Stimulated activated naive B cell treated with anti-CD40 and anti-IgM and Interleukin-4, amounts not matched to agents 10 μg/mL and 1 μg/mL and 100 μg/mL, for 72 hours (primary cell): ENCODE results near the gene JAKMIP2.

Experiments used
- ATAC-seq, 2 donors: fragments of 150-1000 bp; cut with Tn5 transposase; replicated peaks; 2 replicates each; pipeline ENCODE4 v1.10.0; 2021; ENCODE audit warnings: moderate library complexity in 1 of 2
- DNase-seq: peaks from one replicate; pipeline ENCODE4 v3.0.0; 2021
- H3K27ac Mint-ChIP-seq: one replicate; pipeline ENCODE4 v1.8.0; 2022; ENCODE audit warnings: mild to moderate bottlenecking, mixed read lengths
- H3K27me3 Mint-ChIP-seq, 2 donors: one replicate each; pipeline ENCODE4 v1.8.0; 2022; ENCODE audit warnings: mixed read lengths in 2 of 2
- H3K36me3 Mint-ChIP-seq, 2 donors: one replicate each; pipeline ENCODE4 v1.8.0; 2022; ENCODE audit warnings: mixed read lengths in 2 of 2, mild to moderate bottlenecking in 1 of 2
- H3K4me1 Mint-ChIP-seq, 2 donors: one replicate each; pipeline ENCODE4 v1.8.0; 2022; ENCODE audit warnings: mixed read lengths in 2 of 2, mild to moderate bottlenecking in 1 of 2
- H3K4me3 Mint-ChIP-seq, 2 donors: one replicate each; pipeline ENCODE4 v1.8.0; 2022; ENCODE audit warnings: mild to moderate bottlenecking in 2 of 2, mixed read lengths in 2 of 2, moderate library complexity in 1 of 2
- H3K9me3 Mint-ChIP-seq, 2 donors: one replicate each; pipeline ENCODE4 v1.8.0; 2022; ENCODE audit warnings: mixed read lengths in 2 of 2, mild to moderate bottlenecking in 1 of 2

The JAKMIP2 gene

GRCh38 chr5:147628058-147628895 is 154.3 kb downstream of the JAKMIP2 start:
- ATAC-seq (peak; percentile 81 to 87), DNase-seq (peak; percentile 41)
- Mint-ChIP-seq H3K4me3 (no peak overlapping the region), H3K27ac (no peak overlapping the region), H3K36me3 (peaks cover 0 to 6% of the 10 kb centered on the region in 2 donors), H3K4me1 (no peaks in the 10 kb centered on the region), H3K9me3 (no peaks in the 10 kb centered on the region), H3K27me3 (no peaks in the 10 kb centered on the region)

DNA sequence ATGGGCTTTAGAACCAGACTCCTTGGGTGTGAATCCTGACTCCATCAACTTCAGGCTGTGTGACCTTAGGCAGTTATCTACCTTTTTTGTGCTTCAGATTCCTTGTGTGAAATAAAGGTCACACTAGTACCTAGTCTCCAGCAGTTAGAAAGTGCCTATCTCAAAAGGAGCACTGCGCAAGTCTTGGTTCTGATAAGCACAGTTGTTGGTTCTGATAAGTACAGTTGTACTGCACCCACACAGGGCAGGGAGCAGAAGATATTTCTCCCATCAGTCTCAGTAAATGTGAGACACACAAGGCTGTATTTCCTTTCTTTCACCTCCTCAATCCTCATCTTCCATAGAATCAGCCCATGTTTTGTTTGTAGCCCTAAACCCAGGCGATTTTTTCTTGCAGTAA is 156.1 kb downstream of the JAKMIP2 start:
- H3K27ac Mint-ChIP-seq, result no peak overlapping the region
- H3K4me3 Mint-ChIP-seq, result no peak overlapping the region
- H3K4me1 Mint-ChIP-seq, result no peaks in the 10 kb centered on the region
- no peaks in the 10 kb centered on the region for H3K27me3 Mint-ChIP-seq
- ATAC-seq (no peak), DNase-seq (no peak)
- no peaks in the 10 kb centered on the region for H3K9me3 Mint-ChIP-seq
- peaks cover 0 to 6% of the 10 kb centered on the region in 2 donors for H3K36me3 Mint-ChIP-seq

- Mint-ChIP-seq H3K36me3 (peaks cover 0 to 10% of the 10 kb centered on the region in 2 donors), H3K4me1 (no peaks in the 10 kb centered on the region), H3K9me3 (no peaks in the 10 kb centered on the region), H3K27ac (no peak overlapping the region), H3K27me3 (no peaks in the 10 kb centered on the region), H3K4me3 (no peak overlapping the region)
- DNase-seq, result no peak
- no peak for ATAC-seq
Observed at GRCh38 chr5:147621016-147621415, 161.5 kb downstream of the JAKMIP2 start.

GRCh38 chr5:147619281-147619878 is 163.1 kb downstream of the JAKMIP2 start:
- peaks cover 0 to 21% of the 10 kb centered on the region in 2 donors for H3K36me3 Mint-ChIP-seq
- H3K4me3 Mint-ChIP-seq, result no peak overlapping the region
- no peaks in the 10 kb centered on the region for H3K4me1 Mint-ChIP-seq
- no peaks in the 10 kb centered on the region for H3K9me3 Mint-ChIP-seq
- DNase-seq, result no peak
- H3K27me3 Mint-ChIP-seq, result no peaks in the 10 kb centered on the region
- ATAC-seq, result no peak
- no peak overlapping the region for H3K27ac Mint-ChIP-seq

- peaks cover 0 to 18% of the 10 kb centered on the region in 2 donors for H3K36me3 Mint-ChIP-seq
- ATAC-seq, result no peak
- no peaks in the 10 kb centered on the region for H3K9me3 Mint-ChIP-seq
Observed at GRCh38 chr5:147617711-147618350, 164.7 kb downstream of the JAKMIP2 start.

GRCh38 chr5:147617191-147617606 is 165.3 kb downstream of the JAKMIP2 start:
- Mint-ChIP-seq H3K9me3 (no peaks in the 10 kb centered on the region), H3K4me3 (no peak overlapping the region), H3K4me1 (no peaks in the 10 kb centered on the region), H3K27ac (no peak overlapping the region), H3K36me3 (peaks cover 0 to 18% of the 10 kb centered on the region in 2 donors), H3K27me3 (no peaks in the 10 kb centered on the region)
- ATAC-seq, result no peak
- DNase-seq, result no peak

More at GRCh38 chr5:147617711-147618350, 164.7 kb downstream of the JAKMIP2 start:
- DNase-seq, result no peak
- Mint-ChIP-seq H3K4me3 (no peak overlapping the region), H3K27me3 (no peaks in the 10 kb centered on the region), H3K27ac (no peak overlapping the region), H3K4me1 (no peaks in the 10 kb centered on the region)

DNA sequence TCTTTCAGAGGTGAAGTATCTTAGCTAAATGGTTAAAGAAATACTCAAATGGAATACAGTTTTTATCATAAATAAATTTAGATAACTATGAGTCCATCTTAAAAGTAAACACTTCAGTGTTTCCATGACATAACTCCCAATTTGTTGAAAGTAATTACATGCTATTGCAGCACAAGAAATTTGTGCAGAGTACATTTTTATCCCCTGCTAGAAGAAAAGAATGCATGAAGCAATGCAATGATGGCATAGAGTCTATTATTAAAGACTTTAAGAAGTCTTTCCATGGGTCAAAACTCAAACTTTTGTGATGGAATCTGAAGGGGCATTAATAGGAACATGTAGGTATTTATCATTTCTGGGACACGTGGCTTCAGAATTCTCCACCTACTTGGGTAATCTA is 166.1 kb downstream of the JAKMIP2 start:
- no peak for DNase-seq
- Mint-ChIP-seq H3K9me3 (no peaks in the 10 kb centered on the region), H3K36me3 (peaks cover 0 to 23% of the 10 kb centered on the region in 2 donors)

GRCh38 chr5:147613359-147613758 is 169.2 kb downstream of the JAKMIP2 start:
- Mint-ChIP-seq H3K4me1 (no peaks in the 10 kb centered on the region), H3K4me3 (no peak overlapping the region), H3K36me3 (peaks cover 0 to 24% of the 10 kb centered on the region in 2 donors), H3K27ac (no peak overlapping the region), H3K9me3 (peaks cover 0 to 5% of the 10 kb centered on the region in 2 donors), H3K27me3 (no peaks in the 10 kb centered on the region)
- DNase-seq (no peak), ATAC-seq (no peak)

More for the DNA sequence above, 166.1 kb downstream of the JAKMIP2 start:
- no peaks in the 10 kb centered on the region for H3K27me3 Mint-ChIP-seq
- H3K4me3 Mint-ChIP-seq, result no peak overlapping the region
- ATAC-seq, result no peak
- no peak overlapping the region for H3K27ac Mint-ChIP-seq
- no peaks in the 10 kb centered on the region for H3K4me1 Mint-ChIP-seq

- Mint-ChIP-seq H3K36me3 (peaks cover 0 to 21% of the 10 kb centered on the region in 2 donors), H3K27ac (no peak overlapping the region), H3K27me3 (no peaks in the 10 kb centered on the region), H3K9me3 (peaks cover 0 to 5% of the 10 kb centered on the region in 2 donors), H3K4me3 (no peak overlapping the region), H3K4me1 (no peaks in the 10 kb centered on the region)
- DNase-seq, result no peak
- ATAC-seq, result no peak
Observed at GRCh38 chr5:147611483-147611882, 171.0 kb downstream of the JAKMIP2 start.

GRCh38 chr5:147610798-147611197 is 171.7 kb downstream of the JAKMIP2 start:
- Mint-ChIP-seq H3K36me3 (peaks cover 0 to 20% of the 10 kb centered on the region in 2 donors), H3K4me1 (no peaks in the 10 kb centered on the region), H3K9me3 (peaks cover 0 to 5% of the 10 kb centered on the region in 2 donors), H3K27me3 (no peaks in the 10 kb centered on the region), H3K4me3 (no peak overlapping the region), H3K27ac (no peak overlapping the region)
- ATAC-seq (no peak), DNase-seq (no peak)

GRCh38 chr5:147601652-147602051 is 180.9 kb downstream of the JAKMIP2 start:
- Mint-ChIP-seq H3K4me1 (no peaks in the 10 kb centered on the region), H3K27me3 (no peaks in the 10 kb centered on the region), H3K27ac (no peak overlapping the region), H3K36me3 (no peaks in the 10 kb centered on the region), H3K4me3 (no peak overlapping the region), H3K9me3 (no peaks in the 10 kb centered on the region)
- ATAC-seq (no peak), DNase-seq (no peak)

GRCh38 chr5:147591120-147591519 is 191.4 kb downstream of the JAKMIP2 start:
- H3K4me1 Mint-ChIP-seq, result no peaks in the 10 kb centered on the region
- ATAC-seq (no peak), DNase-seq (no peak)
- H3K27me3 Mint-ChIP-seq, result no peaks in the 10 kb centered on the region
- H3K4me3 Mint-ChIP-seq, result no peak overlapping the region
- H3K27ac Mint-ChIP-seq, result no peak overlapping the region
- H3K36me3 Mint-ChIP-seq, result peaks cover 0 to 3% of the 10 kb centered on the region in 2 donors
- H3K9me3 Mint-ChIP-seq, result peaks cover 0 to 3% of the 10 kb centered on the region in 2 donors

- Mint-ChIP-seq H3K4me1 (no peaks in the 10 kb centered on the region), H3K9me3 (peaks cover 0 to 3% of the 10 kb centered on the region in 2 donors), H3K27ac (no peak overlapping the region), H3K4me3 (no peak overlapping the region), H3K36me3 (peaks cover 0 to 3% of the 10 kb centered on the region in 2 donors), H3K27me3 (no peaks in the 10 kb centered on the region)
- ATAC-seq, result no peak
- no peak for DNase-seq
Observed at GRCh38 chr5:147590096-147590495, 192.4 kb downstream of the JAKMIP2 start.

DNA sequence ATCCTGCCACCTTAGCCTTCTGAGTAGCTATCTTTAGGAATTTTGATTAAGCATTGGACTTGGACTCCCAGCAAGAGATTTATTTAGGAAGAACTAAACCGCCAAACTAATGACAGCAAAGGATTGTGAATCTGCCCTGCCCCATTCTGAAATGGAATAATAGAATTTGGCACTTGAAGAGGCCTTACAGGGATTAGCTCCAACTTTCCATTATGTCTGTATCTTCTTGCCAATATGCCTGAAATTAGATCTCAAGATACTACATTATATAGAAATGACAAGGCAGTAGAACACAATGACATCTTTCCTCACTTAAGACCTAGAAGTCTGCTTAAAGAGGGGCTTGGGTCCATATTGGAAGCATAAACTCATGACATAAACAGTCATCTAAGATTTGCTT is 195.7 kb downstream of the JAKMIP2 start:
- H3K27me3 Mint-ChIP-seq, result no peaks in the 10 kb centered on the region
- H3K36me3 Mint-ChIP-seq, result peaks cover 0 to 3% of the 10 kb centered on the region in 2 donors
- DNase-seq, result no peak
- no peak for ATAC-seq
- no peaks in the 10 kb centered on the region for H3K9me3 Mint-ChIP-seq
- peak overlapping the region; percentile 26 for H3K27ac Mint-ChIP-seq
- H3K4me3 Mint-ChIP-seq, result no peak overlapping the region
- no peaks in the 10 kb centered on the region for H3K4me1 Mint-ChIP-seq
